K562 (cell line): ENCODE data around the gene INPP5E. TPM values are rescaled to one million over a fixed set of nuclear protein-coding genes. Genes with fewer than 3 reads are reported as not detected.

Experiments
- CBFA2T2 ChIP-seq: fragments of 450-650 bp; conservative IDR thresholded peaks from 2 replicates; pipeline ENCODE4 v1.6.1; 2017; ENCODE audit warnings: mild to moderate bottlenecking
- GATAD2B ChIP-seq: fragments of 450-650 bp; IDR thresholded peaks from 2 replicates; pipeline ENCODE4 v1.6.1; 2017; ENCODE audit warnings: mild to moderate bottlenecking, borderline replicate concordance
- HDAC1 ChIP-seq, 2 experiments: fragments of 450-650 bp; IDR thresholded peaks; 2 replicates each; pipeline ENCODE4 v1.6.1; 2016 to 2017; ENCODE audit warnings: inconsistent platforms in 1 of 2, mild to moderate bottlenecking in 1 of 2, moderate library complexity in 1 of 2
- HNRNPLL ChIP-seq: fragments of 200-400 bp; formaldehyde crosslinking; IDR thresholded peaks from 2 replicates; pipeline ENCODE4 v1.6.1; 2017; ENCODE audit warnings: low read length, low read depth, mild to moderate bottlenecking; ENCODE audit not compliant: poor library complexity, severe bottlenecking
- ILF3 ChIP-seq: fragments of 450-650 bp; IDR thresholded peaks from 2 replicates; pipeline ENCODE4 v1.6.1; 2018; ENCODE audit warnings: antibody characterized with exemption, mild to moderate bottlenecking, moderate library complexity, borderline replicate concordance
- MCM7 ChIP-seq, 2 experiments: fragments of 450-650 bp; IDR thresholded peaks; 2 replicates each; pipeline ENCODE4 v1.6.1; 2016 to 2018
- PHF20 ChIP-seq: fragments of 450-650 bp; IDR thresholded peaks from 2 replicates; pipeline ENCODE4 v1.6.1; 2018; ENCODE audit not compliant: partially characterized antibody
- PTRF ChIP-seq: fragments of 450-650 bp; IDR thresholded peaks from 2 replicates; pipeline ENCODE4 v1.6.1; 2016; ENCODE audit warnings: mild to moderate bottlenecking, missing genetic modification characterization, missing compliant biosample characterization
- RBM22 ChIP-seq: fragments of 200-400 bp; formaldehyde crosslinking; IDR thresholded peaks from 2 replicates; pipeline ENCODE4 v1.6.1; 2018; ENCODE audit warnings: low read length, low read depth; ENCODE audit not compliant: poor library complexity, severe bottlenecking
- ZNF431 ChIP-seq: sonication (generic); formaldehyde crosslinking; IDR thresholded peaks from 2 replicates; pipeline ENCODE4 v1.8.0; 2022; ENCODE audit warnings: mild to moderate bottlenecking, missing genetic modification reagents
- polyA plus RNA-seq, 8 experiments: library from polyadenylated mRNA; depleted of rRNA in 4 of 8; stranded (reverse) in 5 of 8; unstranded in 3 of 8; fragments of >200 nt; fragmentation: Nextera tagmentation in 2 of 8; fragmentation: Illumina TruSeq in 1 of 8; extraction: Ambion mirVana in 2 of 8; extraction: Trizol in 1 of 8; gene quantifications; 2 replicates each; pipeline versions ENCODE4 v1.2.1 to v1.2.3, GENCODE V29; 2011 to 2014; ENCODE audit warnings: inconsistent platforms in 1 of 8, missing spikeins in 1 of 8
- total RNA-seq, 7 experiments: library from RNA; depleted of rRNA in 6 of 7; stranded (reverse); fragments of >200 nt in 6 of 7; fragmentation: Illumina TruSeq in 2 of 7; extraction: Trizol in 2 of 7; gene quantifications; 2 replicates each; pipeline versions ENCODE4 v1.2.1 to v1.2.3, GENCODE V29; 2011 to 2021; ENCODE audit warnings: low replicate concordance in 1 of 7
- TF ChIP-seq, protein P1 (sequence below), 2 experiments: IDR thresholded peaks in 1 of 2; conservative IDR thresholded peaks in 1 of 2; 2 replicates each; pipeline ENCODE4 v1.6.1; 2016; ENCODE audit warnings: low read depth in 2 of 2, mild to moderate bottlenecking in 1 of 2, missing compliant biosample characterization in 1 of 2, missing genetic modification characterization in 1 of 2, moderate library complexity in 1 of 2
- TF ChIP-seq, protein P2 (sequence below): fragments of 250-450 bp; sonication (Bioruptor Pico); IDR thresholded peaks from 2 replicates; pipeline ENCODE4 v1.8.0; 2021; ENCODE audit warnings: moderate library complexity, mild to moderate bottlenecking, inconsistent platforms
- TF ChIP-seq, protein P3 (sequence below), 2 experiments: fragments of 450-650 bp; formaldehyde crosslinking in 1 of 2; IDR thresholded peaks; 2 replicates each; pipeline versions ENCODE4 v1.4.0 to v1.6.1; 2014 to 2020; ENCODE audit warnings: mild to moderate bottlenecking in 2 of 2, borderline replicate concordance in 1 of 2, low read depth in 1 of 2

The INPP5E gene
- total and polyA plus RNA-seq, 9 of the 15 experiments (the other 6 are each of a cell fraction or from before 2014, with no cell fraction given): 0.38 to 17.4 (median 4.9) TPM

DNA sequence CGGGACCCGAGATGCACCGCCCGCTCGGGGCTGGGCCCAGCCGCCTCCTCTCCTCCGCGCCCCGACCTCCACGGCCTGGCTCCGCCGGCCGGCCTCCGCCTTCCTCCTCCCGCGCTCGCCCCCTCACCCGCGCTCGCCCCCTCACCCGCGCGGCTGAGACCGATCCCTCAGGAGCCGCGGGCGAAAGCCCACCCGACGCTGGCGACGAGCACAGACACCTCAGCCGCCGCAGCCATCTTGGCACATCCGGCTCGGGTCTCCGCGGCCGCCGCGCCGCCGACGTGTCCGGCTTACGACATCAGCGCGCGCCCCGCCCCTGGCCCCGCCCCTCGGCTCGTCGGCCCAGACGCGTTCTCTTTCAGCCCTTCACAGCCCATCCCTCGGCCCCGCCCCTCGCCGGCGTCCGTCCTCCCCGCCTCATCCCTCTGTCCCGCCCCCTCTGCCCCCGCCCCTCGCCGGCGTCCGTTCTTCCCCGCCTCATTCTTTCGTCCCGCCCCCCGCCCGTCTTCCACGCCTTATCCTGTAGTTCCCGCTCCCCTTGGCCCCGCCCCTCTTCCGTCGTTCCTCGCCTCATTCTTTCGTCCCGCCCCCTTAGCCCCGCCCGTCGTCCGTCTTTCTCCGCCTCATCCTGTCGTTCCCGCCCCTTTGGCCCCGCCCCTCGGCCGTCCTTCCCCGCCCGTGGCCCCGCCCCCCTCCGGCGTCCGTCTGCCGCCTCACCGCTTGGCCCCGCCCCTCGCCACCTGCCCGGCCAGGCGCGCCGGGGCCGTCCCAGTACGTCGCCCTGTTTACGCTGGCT lies 43.3 kb upstream of the INPP5E start, which contains the start of gene SEC16A (continued):
- TF ChIP-seq, protein P1, sequence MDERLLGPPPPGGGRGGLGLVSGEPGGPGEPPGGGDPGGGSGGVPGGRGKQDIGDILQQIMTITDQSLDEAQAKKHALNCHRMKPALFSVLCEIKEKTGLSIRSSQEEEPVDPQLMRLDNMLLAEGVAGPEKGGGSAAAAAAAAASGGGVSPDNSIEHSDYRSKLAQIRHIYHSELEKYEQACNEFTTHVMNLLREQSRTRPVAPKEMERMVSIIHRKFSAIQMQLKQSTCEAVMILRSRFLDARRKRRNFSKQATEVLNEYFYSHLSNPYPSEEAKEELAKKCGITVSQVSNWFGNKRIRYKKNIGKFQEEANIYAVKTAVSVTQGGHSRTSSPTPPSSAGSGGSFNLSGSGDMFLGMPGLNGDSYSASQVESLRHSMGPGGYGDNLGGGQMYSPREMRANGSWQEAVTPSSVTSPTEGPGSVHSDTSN (CRISPR knock-in tag; IDR thresholded peaks at IDR 0.05; ENCODE audit: low read depth): no peak
- TF ChIP-seq, protein P1 (tag; conservative IDR thresholded peaks at IDR 0.05; ENCODE audit: low read depth): no peak
- peak; percentile 86 for TF ChIP-seq PHF20
- peak; percentile 79 for TF ChIP-seq HNRNPLL
- peak; percentile 52; the same call in 1 of the 2 replicates for TF ChIP-seq ILF3
- TF ChIP-seq, protein P2, sequence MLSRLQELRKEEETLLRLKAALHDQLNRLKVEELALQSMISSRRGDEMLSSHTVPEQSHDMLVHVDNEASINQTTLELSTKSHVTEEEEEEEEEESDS (CRISPR knock-in tag): no peak
- TF ChIP-seq GATAD2B: 0 out of 2 replicates have a peak, but pooled peaks have one; percentile 21
- TF ChIP-seq RBM22: peak; percentile 68
- TF ChIP-seq ZNF431: no peak
- no peak for TF ChIP-seq MCM7 (IDR thresholded peaks at IDR 0.05)
- no peak for TF ChIP-seq PTRF (tag)
- TF ChIP-seq HDAC1 (IDR thresholded peaks at IDR 0.05): peak in 1 of 2 experiments; percentile 80; a peak in 2 of 4 replicates
- TF ChIP-seq CBFA2T2: no peak
- TF ChIP-seq, protein P3, sequence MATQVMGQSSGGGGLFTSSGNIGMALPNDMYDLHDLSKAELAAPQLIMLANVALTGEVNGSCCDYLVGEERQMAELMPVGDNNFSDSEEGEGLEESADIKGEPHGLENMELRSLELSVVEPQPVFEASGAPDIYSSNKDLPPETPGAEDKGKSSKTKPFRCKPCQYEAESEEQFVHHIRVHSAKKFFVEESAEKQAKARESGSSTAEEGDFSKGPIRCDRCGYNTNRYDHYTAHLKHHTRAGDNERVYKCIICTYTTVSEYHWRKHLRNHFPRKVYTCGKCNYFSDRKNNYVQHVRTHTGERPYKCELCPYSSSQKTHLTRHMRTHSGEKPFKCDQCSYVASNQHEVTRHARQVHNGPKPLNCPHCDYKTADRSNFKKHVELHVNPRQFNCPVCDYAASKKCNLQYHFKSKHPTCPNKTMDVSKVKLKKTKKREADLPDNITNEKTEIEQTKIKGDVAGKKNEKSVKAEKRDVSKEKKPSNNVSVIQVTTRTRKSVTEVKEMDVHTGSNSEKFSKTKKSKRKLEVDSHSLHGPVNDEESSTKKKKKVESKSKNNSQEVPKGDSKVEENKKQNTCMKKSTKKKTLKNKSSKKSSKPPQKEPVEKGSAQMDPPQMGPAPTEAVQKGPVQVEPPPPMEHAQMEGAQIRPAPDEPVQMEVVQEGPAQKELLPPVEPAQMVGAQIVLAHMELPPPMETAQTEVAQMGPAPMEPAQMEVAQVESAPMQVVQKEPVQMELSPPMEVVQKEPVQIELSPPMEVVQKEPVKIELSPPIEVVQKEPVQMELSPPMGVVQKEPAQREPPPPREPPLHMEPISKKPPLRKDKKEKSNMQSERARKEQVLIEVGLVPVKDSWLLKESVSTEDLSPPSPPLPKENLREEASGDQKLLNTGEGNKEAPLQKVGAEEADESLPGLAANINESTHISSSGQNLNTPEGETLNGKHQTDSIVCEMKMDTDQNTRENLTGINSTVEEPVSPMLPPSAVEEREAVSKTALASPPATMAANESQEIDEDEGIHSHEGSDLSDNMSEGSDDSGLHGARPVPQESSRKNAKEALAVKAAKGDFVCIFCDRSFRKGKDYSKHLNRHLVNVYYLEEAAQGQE (IDR thresholded peaks at IDR 0.05; ENCODE audit: borderline replicate concordance): no peak
- TF ChIP-seq, protein P3 (CRISPR knock-in tag; IDR thresholded peaks at IDR 0.05; ENCODE audit: low read depth): 0 out of 2 replicates have a peak, but pooled peaks have one; percentile 46
